Astrocyte (in vitro differentiated cells and primary cell): ENCODE results near the gene NFE2L1. TPM values are rescaled to one million over a fixed set of nuclear protein-coding genes. Genes with fewer than 3 reads are reported as not detected.

Experiments
- DNase-seq: peaks from one replicate; pipeline ENCODE4 v3.0.0-alpha.2; 2010; ENCODE audit warnings: low read depth
- FAIRE-seq: peaks from 2 replicates; lab custom pipeline; 2011; peaks lifted over from hg19 to GRCh38; lab: Jason Lieb, UNC
- H2AFZ ChIP-seq: 2 replicates; pipeline ENCODE4 v1.6.0; 2012; ENCODE audit warnings: low read depth, low read length, inconsistent platforms
- H3K27ac ChIP-seq: 2 replicates; pipeline ENCODE4 v1.5.1; 2011; ENCODE audit warnings: low read depth, low read length, inconsistent platforms
- H3K27me3 ChIP-seq: 2 replicates; pipeline ENCODE4 v1.6.0; 2011; ENCODE audit warnings: low read length, inconsistent platforms; ENCODE audit not compliant: insufficient read depth
- H3K36me3 ChIP-seq: 2 replicates; pipeline ENCODE4 v1.5.1; 2011; ENCODE audit warnings: low read length, inconsistent platforms; ENCODE audit not compliant: insufficient read depth
- H3K4me1 ChIP-seq: 2 replicates; pipeline ENCODE4 v1.5.1; 2011; ENCODE audit warnings: low read length, inconsistent platforms; ENCODE audit not compliant: insufficient read depth
- H3K4me2 ChIP-seq: 2 replicates; pipeline ENCODE4 v1.6.0; 2012; ENCODE audit warnings: low read length, inconsistent platforms
- H3K4me3 ChIP-seq: 2 replicates; pipeline ENCODE4 v1.5.1; 2011; ENCODE audit warnings: low read depth, mild to moderate bottlenecking, low read length, inconsistent platforms; ENCODE audit not compliant: insufficient read depth
- H3K79me2 ChIP-seq: 2 replicates; pipeline ENCODE4 v1.6.0; 2012; ENCODE audit warnings: mild to moderate bottlenecking, low read length, inconsistent platforms; ENCODE audit not compliant: insufficient read depth
- H3K9ac ChIP-seq: 2 replicates; pipeline ENCODE4 v1.6.0; 2012; ENCODE audit warnings: mild to moderate bottlenecking, low read length, inconsistent platforms
- H3K9me3 ChIP-seq: 2 replicates; pipeline ENCODE4 v1.5.1; 2012; ENCODE audit warnings: low read depth, mild to moderate bottlenecking, low read length, inconsistent platforms; ENCODE audit not compliant: insufficient read depth
- H4K20me1 ChIP-seq: 2 replicates; pipeline ENCODE4 v1.6.0; 2012; ENCODE audit warnings: low read length, inconsistent platforms; ENCODE audit not compliant: insufficient read depth
- H3K27ac Mint-ChIP-seq: one replicate; pipeline ENCODE4 v1.8.0; 2021; ENCODE audit warnings: mild to moderate bottlenecking, mixed read lengths; ENCODE audit not compliant: unreplicated experiment
- H3K27me3 Mint-ChIP-seq: one replicate; pipeline ENCODE4 v1.8.0; 2021; ENCODE audit warnings: low read depth, mixed read lengths; ENCODE audit not compliant: unreplicated experiment
- H3K36me3 Mint-ChIP-seq: one replicate; pipeline ENCODE4 v1.8.0; 2021; ENCODE audit warnings: low read depth, mixed read lengths; ENCODE audit not compliant: unreplicated experiment
- H3K4me1 Mint-ChIP-seq: one replicate; pipeline ENCODE4 v1.8.0; 2021; ENCODE audit warnings: low read depth, mixed read lengths; ENCODE audit not compliant: unreplicated experiment
- H3K4me3 Mint-ChIP-seq: one replicate; pipeline ENCODE4 v1.8.0; 2021; ENCODE audit warnings: mild to moderate bottlenecking, moderate library complexity, mixed read lengths; ENCODE audit not compliant: unreplicated experiment
- H3K9me3 Mint-ChIP-seq: one replicate; pipeline ENCODE4 v1.8.0; 2021; ENCODE audit warnings: mild to moderate bottlenecking, mixed read lengths; ENCODE audit not compliant: unreplicated experiment
- CTCF ChIP-seq: IDR thresholded peaks from 2 replicates; pipeline ENCODE4 v1.5.1; 2011; ENCODE audit warnings: low read depth, mild to moderate bottlenecking, inconsistent platforms, low read length, moderate library complexity; ENCODE audit not compliant: insufficient read depth
- EZH2 ChIP-seq: IDR thresholded peaks from 2 replicates; pipeline ENCODE4 v1.6.1; 2012; ENCODE audit warnings: mild to moderate bottlenecking, low read length, inconsistent platforms; ENCODE audit not compliant: insufficient read depth
- total RNA-seq: library from RNA; stranded (reverse); gene quantifications from 2 replicates; pipeline ENCODE4 v1.2.1, GENCODE V29; 2021

Gene NFE2L1
- total RNA-seq, 1 donor from 2014 or later: 344 TPM

GRCh38 chr17:48024149-48025039 is 23.8 kb upstream of the NFE2L1 start:
- TF ChIP-seq EZH2 (no peak), CTCF (no peak)
- Mint-ChIP-seq H3K36me3 (peaks cover 5% of the 10 kb centered on the region), H3K27me3 (peaks cover 17% of the 10 kb centered on the region), H3K4me3 (peak overlapping the region; percentile 86), H3K4me1 (peaks cover 9% of the 10 kb centered on the region), H3K9me3 (no peaks in the 10 kb centered on the region), H3K27ac (peak overlapping the region; percentile 37)
- Histone ChIP-seq H2AFZ (peak overlapping the region; percentile 77), H3K36me3 (no peaks in the 10 kb centered on the region), H3K27me3 (no peaks in the 10 kb centered on the region), H3K4me3 (peak overlapping the region; percentile 65), H3K4me2 (peak overlapping the region; percentile 90), H4K20me1 (no peaks in the 10 kb centered on the region), H3K9ac (peak overlapping the region; percentile 55), H3K27ac (no peak overlapping the region), H3K9me3 (no peaks in the 10 kb centered on the region), H3K79me2 (no peaks in the 10 kb centered on the region), H3K4me1 (peaks cover 31% of the 10 kb centered on the region)
- peak; percentile 48 for DNase-seq
- no peak for FAIRE-seq

- Mint-ChIP-seq H3K27me3 (peaks cover 15% of the 10 kb centered on the region), H3K36me3 (peaks cover 5% of the 10 kb centered on the region), H3K9me3 (no peaks in the 10 kb centered on the region), H3K4me1 (peaks cover 9% of the 10 kb centered on the region), H3K27ac (peak overlapping the region; percentile 47), H3K4me3 (peak overlapping the region; percentile 86)
- Histone ChIP-seq H3K4me3 (peak overlapping the region; percentile 65), H3K27ac (peak overlapping the region; percentile 32), H3K4me2 (peak overlapping the region; percentile 90), H3K79me2 (no peaks in the 10 kb centered on the region), H3K36me3 (no peaks in the 10 kb centered on the region), H3K9me3 (no peaks in the 10 kb centered on the region), H3K27me3 (no peaks in the 10 kb centered on the region), H3K4me1 (peaks cover 32% of the 10 kb centered on the region), H3K9ac (peak overlapping the region; percentile 55), H2AFZ (peak overlapping the region; percentile 80), H4K20me1 (no peaks in the 10 kb centered on the region)
- FAIRE-seq: no peak
- peak; percentile 87 for DNase-seq
- no peak for TF ChIP-seq EZH2
- TF ChIP-seq CTCF: peak; percentile 59
These were observed 22.9 kb upstream of the NFE2L1 start for GRCh38 chr17:48025040-48025903.
